Right lung (tissue), 5 donors: ENCODE measurements around the gene LGI4. TPM values are rescaled to one million over a fixed set of nuclear protein-coding genes. Genes with fewer than 3 reads are reported as not detected.
"Not testable (repeated sequence)": the region's sequence is repeated elsewhere in the genome, so short reads cannot be mapped to it uniquely, and the experiment has no call there.

Experiments used
- DNase-seq, 2 donors: peaks; one replicate each; pipeline ENCODE4 v3.0.0-alpha.2; 2013
- polyA plus RNA-seq, 5 donors: library from polyadenylated mRNA; unstranded; fragments of 120-200 nt; gene quantifications; one replicate each; pipeline versions ENCODE4 v1.2.1 to v1.2.3, GENCODE V29; 2013; ENCODE audit warnings: inconsistent platforms in 1 of 5, low replicate concordance in 1 of 5; ENCODE audit not compliant: insufficient read length in 5 of 5, insufficient read depth in 1 of 5

LGI4 gene
- polyA plus RNA-seq, 5 donors = 2.3 to 3.0 (median 2.9) TPM

DNA sequence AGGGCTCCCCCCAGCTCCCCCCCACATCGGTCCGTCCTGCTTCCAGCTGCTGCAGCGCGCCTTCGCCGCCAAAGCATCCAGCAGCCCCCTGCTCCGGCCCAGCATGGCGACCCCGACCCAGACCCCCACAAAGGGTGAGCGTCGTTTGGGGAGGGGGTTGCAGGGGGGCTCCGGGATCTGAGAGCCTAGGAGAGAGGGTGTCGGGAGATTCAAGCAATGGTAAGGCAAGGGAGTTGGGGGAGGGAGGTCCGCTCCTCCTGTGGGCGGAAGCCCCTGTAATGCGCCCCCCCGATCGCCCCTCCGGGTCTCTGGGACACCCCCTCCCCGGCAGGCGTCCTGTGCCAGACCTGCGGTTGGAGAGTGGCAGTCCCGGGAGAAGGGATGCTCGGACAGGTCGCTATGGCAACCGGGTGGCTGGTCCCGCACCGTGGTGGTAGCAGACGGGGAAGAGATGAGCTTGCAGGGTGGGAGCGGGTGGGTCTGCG is 8.4 kb upstream of the LGI4 start, which contains the start of gene FXYD7:
Gene FXYD7, plus strand, starts transcription at position 25 of the 485 bp plus-strand sequence. Its CDS starts 79 bp downstream, at position 104.
- DNase-seq = no peak

DNA sequence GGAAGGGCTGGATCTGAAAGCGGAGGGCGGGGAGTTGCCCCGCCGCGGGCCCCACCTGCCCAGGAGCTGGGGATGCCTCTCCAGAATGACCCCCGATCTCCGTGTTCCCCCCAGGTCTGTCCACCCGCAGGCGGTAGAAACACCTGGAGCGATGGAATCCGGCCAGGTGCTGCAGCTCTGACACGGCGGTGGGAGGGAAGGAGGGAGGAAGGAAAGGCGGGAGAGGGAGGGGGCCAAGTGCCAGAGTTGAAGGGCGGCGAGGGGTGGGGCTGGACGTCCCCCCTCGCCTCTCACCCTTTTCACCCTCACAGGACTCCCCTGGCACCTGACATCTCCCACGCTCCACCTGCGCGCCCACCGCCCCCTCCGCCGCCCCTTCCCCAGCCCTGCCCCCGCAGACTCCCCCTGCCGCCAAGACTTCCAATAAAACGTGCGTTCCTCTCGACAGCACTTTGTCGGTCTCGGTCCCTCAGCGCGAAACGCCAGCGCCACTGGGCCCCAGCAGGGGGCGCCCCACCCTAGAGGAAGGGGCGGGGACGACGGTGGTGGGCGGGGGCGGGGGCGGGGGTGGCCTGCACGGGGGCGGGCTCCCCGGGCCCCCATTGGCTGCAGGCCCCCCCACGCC is 7.9 kb upstream of the LGI4 start:
- no peak for DNase-seq

DNA sequence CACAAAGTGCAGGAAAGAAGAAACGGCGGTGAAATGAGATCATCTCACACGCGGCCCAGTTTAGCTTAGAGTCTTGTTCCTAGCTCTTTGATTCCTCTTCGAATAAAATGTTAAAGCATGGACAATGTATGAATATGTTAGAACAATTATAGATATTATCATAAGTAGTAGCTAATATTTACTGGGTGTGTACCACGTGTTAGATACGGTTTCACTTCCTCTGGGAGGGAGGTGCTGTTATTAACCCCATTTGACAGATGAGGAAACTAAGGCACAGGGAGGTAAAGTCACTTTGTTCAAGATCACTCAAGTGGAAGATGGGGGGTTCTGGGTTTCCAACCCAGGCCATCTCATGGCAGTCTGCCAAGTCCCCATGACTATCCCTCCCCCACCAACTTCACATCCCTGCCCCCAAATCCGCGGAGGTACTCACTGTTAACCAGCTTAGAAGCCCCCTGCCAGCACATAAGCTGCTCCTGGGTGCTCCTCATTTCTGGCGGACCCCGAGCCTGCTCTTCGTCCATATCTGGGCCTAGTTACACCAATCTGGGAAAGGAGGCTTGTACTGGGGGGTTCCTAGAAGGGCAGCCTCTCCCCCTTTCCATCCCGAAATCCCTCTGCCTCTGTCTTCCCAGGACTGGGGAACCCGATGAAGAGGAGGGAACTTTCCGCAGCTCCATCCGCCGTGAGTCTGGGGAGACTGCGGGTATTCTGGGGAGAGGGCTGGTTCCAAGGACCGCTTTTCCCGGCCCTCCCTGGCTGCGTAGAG is 7.2 kb upstream of the LGI4 start:
- no peak for DNase-seq

DNA sequence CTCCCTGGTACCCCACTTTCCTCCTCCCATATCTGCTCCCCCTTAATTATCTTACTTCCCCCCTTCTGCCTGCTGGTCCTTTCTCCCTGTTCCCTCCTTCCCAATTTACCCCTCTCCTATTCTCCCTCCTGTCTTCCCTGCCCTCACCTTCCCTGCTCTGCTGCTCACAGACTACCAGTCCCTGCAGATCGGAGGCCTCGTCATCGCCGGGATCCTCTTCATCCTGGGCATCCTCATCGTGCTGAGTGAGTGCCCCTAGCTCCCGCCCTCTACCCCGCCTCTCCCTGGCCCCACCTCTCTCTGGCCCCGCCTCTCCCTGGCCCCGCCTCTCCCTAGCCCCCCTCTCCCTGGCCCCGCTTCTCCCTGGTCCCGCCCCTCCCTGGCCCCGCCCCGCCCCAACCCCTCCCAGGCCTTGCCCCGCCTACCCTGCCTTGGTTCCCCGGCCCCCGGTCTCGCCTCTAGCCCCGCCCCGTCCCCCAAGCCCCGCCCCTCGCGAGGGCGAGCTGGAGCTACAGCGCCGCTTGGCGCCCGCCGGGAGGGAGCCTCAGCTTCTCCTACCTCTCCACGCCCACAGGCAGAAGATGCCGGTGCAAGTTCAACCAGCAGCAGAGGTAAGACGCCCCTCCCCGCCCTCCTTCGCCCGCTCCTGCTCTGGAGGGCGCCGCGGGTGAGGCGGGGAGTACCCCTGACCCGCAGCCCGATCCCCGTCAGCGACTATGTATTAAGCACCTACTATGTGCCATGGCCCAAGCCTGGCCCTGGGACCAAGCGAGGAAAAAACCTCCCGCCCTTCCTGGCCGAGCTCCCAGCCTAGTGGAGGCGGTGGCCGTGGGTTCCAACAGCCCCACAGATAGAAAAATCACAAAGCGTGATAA is 6.3 kb upstream of the LGI4 start:
- DNase-seq = no peak

- no peak for DNase-seq
Measured at GRCh38 chr19:35140207-35140961, 5.5 kb upstream of the LGI4 start.

DNA sequence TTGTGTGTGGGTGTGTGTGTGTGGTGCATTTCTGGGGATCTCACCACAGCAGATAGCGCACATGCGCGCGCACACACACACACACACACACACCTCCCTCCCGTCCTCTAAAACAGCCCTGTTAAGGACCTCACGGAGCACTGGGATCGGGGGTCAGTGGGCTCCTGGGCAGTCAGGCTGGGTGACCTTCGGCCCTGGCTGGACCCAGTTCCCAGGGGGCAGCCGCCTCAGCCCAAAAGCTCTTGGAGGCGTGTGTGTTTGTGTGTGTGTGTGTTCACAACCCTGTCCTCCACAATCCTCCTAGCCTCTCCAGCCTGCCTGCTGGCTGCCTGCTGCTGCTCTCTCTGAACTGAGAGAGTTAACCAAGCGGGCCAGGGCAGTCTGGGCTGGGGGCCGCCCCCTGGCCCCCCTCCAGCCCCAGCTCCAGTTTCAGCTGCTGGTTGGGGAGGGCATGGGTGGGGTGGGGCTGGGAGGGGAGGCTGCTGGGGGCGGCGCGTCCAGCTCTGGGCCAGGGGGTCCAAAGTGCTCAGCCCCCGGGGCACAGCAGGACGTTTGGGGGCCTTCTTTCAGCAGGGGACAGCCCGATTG is 3.5 kb upstream of the LGI4 start, which contains the start of gene FXYD1:
Gene FXYD1, plus strand, starts transcription at position 520 of the 588 bp plus-strand sequence. CDS start 1,256 bp downstream, outside the sequence.
- peak; percentile 77 to 81 for DNase-seq

DNA sequence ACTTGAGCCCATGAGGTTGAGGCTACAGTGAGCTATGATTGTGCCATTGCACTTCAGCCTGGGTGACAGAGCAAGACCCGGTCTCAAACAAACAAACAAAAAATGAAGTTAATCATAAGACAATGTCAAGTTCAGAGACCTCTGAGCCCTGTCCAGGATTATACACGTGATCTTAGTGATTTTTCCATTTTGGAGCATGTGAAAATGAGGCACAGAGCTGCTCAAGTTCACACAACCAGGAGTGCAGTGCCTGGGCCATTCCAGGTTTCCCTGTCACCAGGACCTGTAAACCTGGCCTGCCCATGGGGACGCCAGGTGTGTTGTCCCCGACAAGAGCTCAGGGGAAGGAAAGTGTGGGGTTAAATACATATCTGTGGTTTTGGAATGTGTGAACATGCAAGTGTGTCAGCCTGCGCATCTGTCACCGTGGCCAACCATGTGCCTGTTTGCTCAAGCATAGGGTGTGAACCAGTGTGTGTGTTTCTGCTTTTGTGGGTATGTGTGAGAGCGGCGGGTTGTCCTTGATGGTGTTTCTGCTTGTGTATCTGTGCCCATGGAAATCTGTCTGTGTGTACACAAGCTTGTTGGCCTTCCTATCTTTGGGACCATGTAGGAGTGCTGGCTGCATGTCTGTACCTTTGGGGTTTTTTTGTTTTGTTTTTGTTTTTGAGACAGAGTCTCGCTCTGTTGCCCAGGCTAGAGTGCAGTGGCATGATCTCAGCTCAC is 2.3 kb upstream of the LGI4 start:
- DNase-seq = no peak

- no peak for DNase-seq
Measured at GRCh38 chr19:35136231-35136630, 1.4 kb upstream of the LGI4 start.

GRCh38 chr19:35135389-35135909 is 590 bp upstream of the LGI4 start:
- peak; percentile 80 to 84 for DNase-seq

DNA sequence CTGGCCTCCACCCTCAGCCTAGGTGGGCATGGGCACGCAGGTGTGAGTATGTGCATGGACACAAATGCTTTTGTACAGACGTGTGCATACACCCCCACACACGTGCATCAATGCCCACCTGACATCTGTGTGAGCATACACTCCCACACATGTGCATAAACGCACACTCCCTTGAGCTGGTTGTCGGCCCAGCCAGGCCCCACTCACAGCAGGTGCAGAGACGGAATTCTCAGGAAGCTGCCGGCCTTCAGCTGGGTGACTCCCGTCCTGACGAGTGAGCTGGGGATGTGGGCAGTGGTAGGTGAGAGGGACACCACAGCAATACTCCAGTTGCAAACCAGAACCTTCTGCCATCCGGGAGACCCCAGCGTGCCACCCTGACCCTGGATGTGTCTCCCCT is 1.0 kb downstream of the LGI4 start:
- DNase-seq = no peak

GRCh38 chr19:35132254-35132653 is 2.6 kb downstream of the LGI4 start:
- no peak for DNase-seq

DNA sequence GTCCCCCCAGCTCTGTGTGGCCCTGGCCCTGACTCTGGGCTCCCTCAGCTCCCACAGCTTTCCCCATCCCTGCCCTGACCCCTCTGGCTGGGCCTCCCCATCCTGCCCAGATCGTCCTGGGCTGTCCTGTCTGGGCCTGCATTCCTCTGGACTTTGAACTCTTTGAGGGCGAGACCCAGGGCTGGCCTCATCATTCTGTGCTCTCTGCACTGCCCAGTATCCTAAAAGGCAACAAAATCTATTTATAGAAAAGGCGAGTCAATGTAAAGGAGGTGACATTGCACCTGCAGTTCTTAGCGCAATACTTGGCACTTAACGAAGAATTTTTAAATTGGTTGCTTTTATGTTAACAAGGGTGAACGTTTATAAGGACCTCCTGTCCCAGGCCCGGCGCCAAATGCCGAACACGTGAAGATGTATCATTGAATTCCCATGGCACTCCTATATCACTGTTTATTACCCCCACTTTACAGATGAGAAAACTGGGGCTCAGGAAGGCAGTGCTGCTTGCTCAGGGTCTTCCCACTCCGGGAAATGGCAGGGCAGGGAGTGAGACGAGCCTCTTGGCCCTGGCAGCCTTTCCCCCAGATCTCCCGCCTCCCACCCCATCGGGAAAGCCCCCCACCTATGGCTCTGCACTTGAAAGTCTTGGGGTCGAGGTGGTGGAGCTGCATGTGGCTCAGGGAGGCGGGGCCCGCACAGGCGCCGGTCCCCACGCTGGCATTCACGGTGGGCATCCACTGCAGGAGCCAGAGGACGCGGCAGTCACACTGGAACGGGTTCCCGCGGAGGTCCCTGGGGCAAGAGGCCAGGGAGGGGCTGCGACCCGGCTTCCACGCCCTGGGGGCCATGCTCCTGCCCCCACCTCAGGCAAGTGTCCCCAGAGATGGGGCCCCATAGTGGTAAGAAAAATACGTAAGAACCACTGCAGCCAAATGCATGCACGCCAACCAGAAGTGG is 3.8 kb downstream of the LGI4 start:
- no peak for DNase-seq

DNA sequence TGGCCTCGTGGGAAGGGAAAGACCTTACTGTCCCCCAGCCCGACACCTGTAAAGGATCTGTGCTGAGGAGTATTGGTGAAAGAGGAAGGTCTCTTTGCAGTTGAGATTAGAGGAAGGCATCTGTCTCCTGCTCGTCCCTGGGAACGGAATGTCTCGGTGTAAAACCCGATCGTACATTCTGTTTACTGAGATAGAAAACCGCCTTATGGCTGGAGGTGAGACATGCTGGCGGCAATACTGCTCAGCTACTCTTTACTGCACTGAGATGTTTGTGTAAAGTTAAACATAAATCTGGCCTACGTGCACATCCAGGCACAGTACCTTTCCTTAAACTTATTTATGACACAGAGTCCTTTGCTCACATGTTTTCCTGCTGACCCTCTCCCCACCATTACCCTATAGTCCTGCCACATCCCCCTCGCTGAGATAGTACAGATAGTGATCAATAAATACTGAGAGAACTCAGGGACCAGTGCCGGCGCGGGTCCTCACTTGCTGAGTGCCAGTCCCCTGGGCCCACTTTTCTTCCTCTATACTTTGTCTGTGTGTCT is 5.1 kb downstream of the LGI4 start:
- DNase-seq = not testable (repeated sequence)

GRCh38 chr19:35128398-35129057 is 6.3 kb downstream of the LGI4 start:
- DNase-seq = no peak

GRCh38 chr19:35127871-35128270 is 7.0 kb downstream of the LGI4 start:
- DNase-seq = no peak

- no peak for DNase-seq
Measured at GRCh38 chr19:35126624-35126959, 8.3 kb downstream of the LGI4 start.

GRCh38 chr19:35125749-35126623 is 8.9 kb downstream of the LGI4 start:
- DNase-seq = no peak
